Thyroid gland (tissue), 4 donors: Measurements from ENCODE around the gene IFNGR1. TPM values are rescaled to one million over a fixed set of nuclear protein-coding genes. Genes with fewer than 3 reads are reported as not detected.

ENCODE experiments used
- DNase-seq, 2 donors: peaks; one replicate each; pipeline ENCODE4 v3.0.0-alpha.2; 2019
- H3K27ac ChIP-seq, 3 donors: fragments of 200-600 bp; sonication (generic); 1 replicate in 2 of 3; 2 replicates in 1 of 3; pipeline ENCODE4 v1.5.1; 2016 to 2019; ENCODE audit warnings: mild to moderate bottlenecking in 1 of 3, moderate library complexity in 1 of 3
- H3K27me3 ChIP-seq: fragments of 200-600 bp; sonication (generic); one replicate; pipeline ENCODE4 v1.5.1; 2019
- H3K36me3 ChIP-seq, 2 donors: fragments of 200-600 bp; sonication (generic); one replicate each; pipeline ENCODE4 v1.5.1; 2016 to 2019
- H3K4me1 ChIP-seq, 2 donors: fragments of 200-600 bp; sonication (generic); one replicate each; pipeline ENCODE4 v1.5.1; 2017 to 2019
- H3K4me3 ChIP-seq, 3 donors: fragments of 200-600 bp; sonication (generic); replicated peaks in 1 of 3; 1 replicate in 2 of 3; 2 replicates in 1 of 3; pipeline ENCODE4 v1.5.1; 2016; ENCODE audit warnings: mild to moderate bottlenecking in 1 of 3
- H3K9me3 ChIP-seq: fragments of 200-600 bp; sonication (generic); one replicate; pipeline ENCODE4 v1.5.1; 2017
- POLR2A ChIP-seq, 2 donors: fragments of 450-650 bp; IDR thresholded peaks; one replicate each; pipeline ENCODE4 v1.6.1; 2017; ENCODE audit warnings: antibody characterized with exemption in 2 of 2, mild to moderate bottlenecking in 2 of 2, moderate library complexity in 1 of 2
- WGBS, 2 donors: methylation state at CpG; one replicate each; pipeline ENCODE4 v1.1.5; 2017; 5-methylcytosine and 5-hydroxymethylcytosine counted together
- intact Hi-C: fragments of 100-400 bp; cut with DNase I; formaldehyde crosslinking; loops from one replicate; pipeline ENCODE4 v1.15.1; 2023
- total RNA-seq, 4 donors: library from RNA; depleted of rRNA; stranded (reverse); fragments of >200 nt; gene quantifications; one replicate each; pipeline ENCODE4 v1.2.3, GENCODE V29; 2016
- TF ChIP-seq, protein P1 (sequence below), 6 experiments: fragments of 200-600 bp in 3 of 6; fragments of 450-650 bp in 3 of 6; sonication (generic) in 3 of 6; IDR thresholded peaks; one replicate each; pipeline ENCODE4 v1.5.1; 2016 to 2019; ENCODE audit warnings: antibody characterized with exemption in 6 of 6, mild to moderate bottlenecking in 2 of 6, inconsistent platforms in 1 of 6, moderate library complexity in 1 of 6

IFNGR1 gene
- total RNA-seq, 4 donors from 2014 or later = 73.9 to 138 (median 113) TPM

DNA sequence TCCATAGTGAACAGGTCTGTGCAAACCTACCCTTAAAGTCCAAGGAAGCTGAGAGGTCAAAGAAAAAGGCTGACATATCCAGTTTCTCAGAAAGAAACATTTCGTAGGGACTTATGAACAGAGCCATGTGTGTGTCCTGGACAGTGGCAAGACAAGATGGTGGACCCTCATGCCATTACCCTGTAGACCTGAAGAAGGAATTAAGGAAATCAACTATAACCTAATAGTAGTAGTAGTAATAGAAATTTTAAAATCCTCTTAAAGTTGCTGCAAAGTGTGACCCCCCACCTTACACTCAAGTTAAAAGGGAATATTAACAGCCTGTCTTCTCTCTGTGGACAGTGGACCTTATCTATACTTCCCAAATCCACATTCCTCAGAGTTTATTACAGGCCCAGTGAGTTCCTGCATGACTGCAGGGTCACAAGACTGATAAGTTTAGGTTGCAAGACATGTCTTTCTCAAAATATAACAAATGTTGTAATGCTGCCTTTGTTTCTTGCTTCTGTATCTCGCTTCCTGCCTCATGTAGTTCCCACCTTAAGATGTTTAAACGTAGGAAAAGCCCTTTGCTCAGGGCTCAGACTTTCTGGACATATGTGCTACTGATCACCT is 56.4 kb downstream of the IFNGR1 start:
- 86 to 89% methylated on average over 3 of the region's 3 CpGs for WGBS, 2 donors
- intact Hi-C loops = no loop called here
- Histone ChIP-seq H3K27ac (no peak overlapping the region), H3K4me3 (no peak overlapping the region), H3K27me3 (no peaks in the 10 kb centered on the region), H3K36me3 (no peaks in the 10 kb centered on the region), H3K4me1 (no peaks in the 10 kb centered on the region), H3K9me3 (no peaks in the 10 kb centered on the region)
- no peak for DNase-seq
- TF ChIP-seq POLR2A (IDR thresholded peaks at IDR 0.05) = no peak
- TF ChIP-seq, protein P1, sequence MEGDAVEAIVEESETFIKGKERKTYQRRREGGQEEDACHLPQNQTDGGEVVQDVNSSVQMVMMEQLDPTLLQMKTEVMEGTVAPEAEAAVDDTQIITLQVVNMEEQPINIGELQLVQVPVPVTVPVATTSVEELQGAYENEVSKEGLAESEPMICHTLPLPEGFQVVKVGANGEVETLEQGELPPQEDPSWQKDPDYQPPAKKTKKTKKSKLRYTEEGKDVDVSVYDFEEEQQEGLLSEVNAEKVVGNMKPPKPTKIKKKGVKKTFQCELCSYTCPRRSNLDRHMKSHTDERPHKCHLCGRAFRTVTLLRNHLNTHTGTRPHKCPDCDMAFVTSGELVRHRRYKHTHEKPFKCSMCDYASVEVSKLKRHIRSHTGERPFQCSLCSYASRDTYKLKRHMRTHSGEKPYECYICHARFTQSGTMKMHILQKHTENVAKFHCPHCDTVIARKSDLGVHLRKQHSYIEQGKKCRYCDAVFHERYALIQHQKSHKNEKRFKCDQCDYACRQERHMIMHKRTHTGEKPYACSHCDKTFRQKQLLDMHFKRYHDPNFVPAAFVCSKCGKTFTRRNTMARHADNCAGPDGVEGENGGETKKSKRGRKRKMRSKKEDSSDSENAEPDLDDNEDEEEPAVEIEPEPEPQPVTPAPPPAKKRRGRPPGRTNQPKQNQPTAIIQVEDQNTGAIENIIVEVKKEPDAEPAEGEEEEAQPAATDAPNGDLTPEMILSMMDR (IDR thresholded peaks at IDR 0.05) = no peak

DNA sequence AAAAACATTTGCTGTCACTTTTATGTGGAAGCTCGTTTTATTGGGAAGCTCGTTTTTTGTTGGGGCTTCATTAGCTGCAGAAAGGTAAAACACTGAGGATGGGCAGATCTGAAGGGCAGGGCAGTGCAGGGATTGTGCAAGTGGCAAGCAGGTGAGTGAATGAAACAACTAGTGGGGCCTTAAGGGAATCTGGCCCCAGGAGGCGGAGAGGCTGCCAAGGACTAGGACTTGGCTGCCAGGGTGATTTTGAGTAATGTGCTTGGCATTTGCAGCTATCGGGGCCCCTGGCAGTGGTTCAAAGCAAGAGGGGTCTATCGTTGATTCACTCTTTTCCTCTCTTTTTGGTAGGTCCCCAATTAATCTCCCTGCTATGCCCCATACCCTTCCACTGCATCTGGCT is 57.2 kb downstream of the IFNGR1 start:
- H3K27me3 ChIP-seq = no peaks in the 10 kb centered on the region
- no peaks in the 10 kb centered on the region for H3K4me1 ChIP-seq
- intact Hi-C loops = no loop called here
- H3K27ac ChIP-seq = no peak overlapping the region
- WGBS, 2 donors = 77 to 85% methylated on average over 5 of the region's 5 CpGs
- no peaks in the 10 kb centered on the region for H3K9me3 ChIP-seq
- H3K4me3 ChIP-seq = no peak overlapping the region
- DNase-seq = no peak
- no peaks in the 10 kb centered on the region for H3K36me3 ChIP-seq
- TF ChIP-seq, protein P1 (IDR thresholded peaks at IDR 0.05) = no peak
- TF ChIP-seq POLR2A (IDR thresholded peaks at IDR 0.05) = no peak

DNA sequence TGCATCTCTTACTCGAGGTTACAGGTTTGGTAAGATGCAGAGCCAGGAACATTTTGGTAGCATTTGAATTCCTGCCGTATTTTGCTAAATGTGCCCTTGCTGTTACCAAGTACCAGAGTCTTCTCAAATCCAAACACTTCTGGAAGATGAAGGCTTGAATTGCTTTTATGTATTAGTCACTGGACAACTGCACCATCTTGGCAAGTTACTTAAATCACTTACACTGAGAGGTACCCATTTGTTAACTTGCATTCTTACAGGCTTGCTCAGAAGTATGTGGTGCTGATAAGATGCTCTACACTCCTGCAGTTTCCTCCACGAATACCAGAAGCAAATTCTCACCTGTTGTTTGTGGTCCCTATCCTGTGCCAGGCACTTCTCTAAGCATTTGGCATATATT is 58.4 kb downstream of the IFNGR1 start:
- no peak for DNase-seq
- Histone ChIP-seq H3K27ac (no peak overlapping the region), H3K36me3 (no peaks in the 10 kb centered on the region), H3K4me3 (no peak overlapping the region), H3K27me3 (no peaks in the 10 kb centered on the region), H3K9me3 (no peaks in the 10 kb centered on the region), H3K4me1 (no peaks in the 10 kb centered on the region)
- no peak for TF ChIP-seq POLR2A (IDR thresholded peaks at IDR 0.05)
- TF ChIP-seq, protein P1 (IDR thresholded peaks at IDR 0.05) = no peak
- intact Hi-C loops = no loop called here
- 76 to 82% methylated on average over 3 of the region's 3 CpGs for WGBS, 2 donors

GRCh38 chr6:137159912-137160311 is 59.3 kb downstream of the IFNGR1 start:
- H3K4me3 ChIP-seq = no peak overlapping the region
- DNase-seq = no peak
- no peaks in the 10 kb centered on the region for H3K4me1 ChIP-seq
- intact Hi-C loops = no loop called here
- TF ChIP-seq, protein P1 (IDR thresholded peaks at IDR 0.05) = no peak
- no peak for TF ChIP-seq POLR2A (IDR thresholded peaks at IDR 0.05)
- H3K27me3 ChIP-seq = no peaks in the 10 kb centered on the region
- no peaks in the 10 kb centered on the region for H3K36me3 ChIP-seq
- H3K9me3 ChIP-seq = no peaks in the 10 kb centered on the region
- H3K27ac ChIP-seq = no peak overlapping the region

DNA sequence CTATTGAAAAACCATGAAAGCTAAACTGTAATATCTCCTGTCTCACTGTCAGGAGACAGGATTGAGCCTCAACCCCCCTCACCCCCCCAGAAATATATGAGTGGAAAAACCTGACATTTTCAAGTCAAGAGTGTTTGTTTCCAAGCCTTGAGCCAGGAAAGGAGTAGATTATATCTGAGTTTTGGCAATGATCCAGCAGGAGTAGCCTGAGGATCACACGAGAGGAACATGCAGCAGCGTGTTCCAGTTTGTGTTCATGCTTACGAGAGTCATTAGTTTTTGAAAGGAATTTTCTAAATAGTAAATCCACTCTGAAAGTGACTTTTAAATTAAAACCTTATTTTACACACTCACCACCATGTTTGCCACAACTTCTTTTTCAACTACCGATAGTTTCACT is 61.6 kb downstream of the IFNGR1 start:
- WGBS, 2 donors = 32 to 47% methylated on average over 4 of the region's 4 CpGs
- Histone ChIP-seq H3K36me3 (no peaks in the 10 kb centered on the region), H3K27me3 (no peaks in the 10 kb centered on the region), H3K27ac (no peak overlapping the region), H3K4me3 (no peak overlapping the region), H3K9me3 (no peaks in the 10 kb centered on the region), H3K4me1 (no peaks in the 10 kb centered on the region)
- intact Hi-C loops = no loop called here
- no peak for DNase-seq
- TF ChIP-seq POLR2A (IDR thresholded peaks at IDR 0.05) = no peak
